CD14-positive monocyte (primary cell): ENCODE measurements around the gene DNAL1. TPM values are rescaled to one million over a fixed set of nuclear protein-coding genes. Genes with fewer than 3 reads are reported as not detected.
A peak's percentile ranks its signal among the peaks of the same experiment; 100 is the strongest.

Experiments
- DNase-seq, 3 donors: peaks; one replicate each; pipeline ENCODE4 v3.0.0-alpha.2; 2011 to 2022
- H2AFZ ChIP-seq: 2 replicates; pipeline ENCODE4 v1.6.0; 2012; ENCODE audit warnings: mild to moderate bottlenecking, low read depth, low read length, inconsistent platforms; ENCODE audit not compliant: insufficient read depth, poor library complexity, severe bottlenecking
- H3K27ac ChIP-seq, 2 donors: 1 replicate in 1 of 2; 2 replicates in 1 of 2; pipeline ENCODE4 v1.5.1; 2012 to 2013; ENCODE audit warnings: low read length in 2 of 2, control low read depth in 1 of 2, inconsistent platforms in 1 of 2, low read depth in 1 of 2, mild to moderate bottlenecking in 1 of 2
- H3K27me3 ChIP-seq, 2 donors: one replicate each; pipeline versions ENCODE4 v1.6.0 to v1.6.1; 2011 to 2013; ENCODE audit warnings: low read length in 2 of 2; ENCODE audit not compliant: control insufficient read depth in 2 of 2, insufficient read depth in 2 of 2
- H3K36me3 ChIP-seq, 2 donors: replicated peaks in 1 of 2; 1 replicate in 1 of 2; 2 replicates in 1 of 2; pipeline versions ENCODE4 v1.5.1 to v1.6.1; 2012 to 2013; ENCODE audit warnings: low read length in 2 of 2, control low read depth in 1 of 2, inconsistent platforms in 1 of 2, mild to moderate bottlenecking in 1 of 2; ENCODE audit not compliant: insufficient read depth in 2 of 2, control insufficient read depth in 1 of 2
- H3K4me1 ChIP-seq, 2 donors: 1 replicate in 1 of 2; 2 replicates in 1 of 2; pipeline versions ENCODE4 v1.5.1 to v1.6.1; 2012 to 2013; ENCODE audit warnings: low read length in 2 of 2, control low read depth in 1 of 2, inconsistent platforms in 1 of 2, mild to moderate bottlenecking in 1 of 2, moderate library complexity in 1 of 2; ENCODE audit not compliant: insufficient read depth in 2 of 2, control insufficient read depth in 1 of 2
- H3K4me2 ChIP-seq: replicated peaks from 2 replicates; pipeline ENCODE3; 2012; ENCODE audit warnings: low read length, moderate library complexity, mild to moderate bottlenecking; ENCODE audit not compliant: poor library complexity, severe bottlenecking; ENCODE audit errors: extremely low read depth
- H3K4me3 ChIP-seq, 3 experiments: fragments of 200-600 bp in 1 of 3; sonication (generic) in 1 of 3; replicated peaks in 1 of 3; 1 replicate in 2 of 3; 2 replicates in 1 of 3; pipeline ENCODE4 v1.5.1; 2011 to 2013; ENCODE audit warnings: low read length in 3 of 3, mild to moderate bottlenecking in 3 of 3, control low read depth in 2 of 3, low read depth in 2 of 3, inconsistent platforms in 1 of 3, moderate library complexity in 1 of 3
- H3K79me2 ChIP-seq: 2 replicates; pipeline ENCODE4 v1.6.0; 2012; ENCODE audit warnings: mild to moderate bottlenecking, control low read depth, inconsistent platforms, low read length, moderate library complexity; ENCODE audit not compliant: insufficient read depth
- H3K9ac ChIP-seq: 2 replicates; pipeline ENCODE4 v1.6.0; 2017; ENCODE audit warnings: low read length, mild to moderate bottlenecking; ENCODE audit not compliant: insufficient read depth, poor library complexity, severe bottlenecking
- H3K9me3 ChIP-seq, 2 donors: replicated peaks in 1 of 2; 1 replicate in 1 of 2; 2 replicates in 1 of 2; pipeline versions ENCODE4 v1.5.1 to v1.6.1; 2012 to 2013; ENCODE audit warnings: low read length in 2 of 2, control low read depth in 1 of 2; ENCODE audit not compliant: control insufficient read depth in 1 of 2, insufficient read depth in 1 of 2
- H4K20me1 ChIP-seq: 2 replicates; pipeline ENCODE4 v1.6.0; 2012; ENCODE audit warnings: mild to moderate bottlenecking, low read length, control low read depth, moderate library complexity; ENCODE audit not compliant: insufficient read depth
- H3K27ac Mint-ChIP-seq, 7 donors: one replicate each; pipeline ENCODE4 v1.8.0; 2020; ENCODE audit warnings: mild to moderate bottlenecking in 7 of 7, mixed read lengths in 7 of 7, moderate library complexity in 6 of 7, inconsistent platforms in 2 of 7
- H3K27me3 Mint-ChIP-seq, 3 donors: one replicate each; pipeline ENCODE4 v1.8.0; 2021 to 2022; ENCODE audit warnings: low read depth in 3 of 3, mild to moderate bottlenecking in 3 of 3, mixed read lengths in 3 of 3, moderate library complexity in 3 of 3, inconsistent platforms in 1 of 3
- H3K36me3 Mint-ChIP-seq, 2 donors: one replicate each; pipeline ENCODE4 v1.8.0; 2020; ENCODE audit warnings: mixed read lengths in 2 of 2, inconsistent platforms in 1 of 2, mild to moderate bottlenecking in 1 of 2
- H3K4me1 Mint-ChIP-seq: one replicate; pipeline ENCODE4 v1.8.0; 2020; ENCODE audit warnings: mild to moderate bottlenecking, mixed read lengths
- H3K4me3 Mint-ChIP-seq, 2 donors: one replicate each; pipeline ENCODE4 v1.8.0; 2020; ENCODE audit warnings: mild to moderate bottlenecking in 2 of 2, mixed read lengths in 2 of 2, moderate library complexity in 1 of 2
- H3K9me3 Mint-ChIP-seq, 7 donors: one replicate each; pipeline ENCODE4 v1.8.0; 2020 to 2022; ENCODE audit warnings: mixed read lengths in 7 of 7, mild to moderate bottlenecking in 6 of 7, moderate library complexity in 6 of 7, inconsistent platforms in 2 of 7
- CTCF ChIP-seq: fragments of 200-600 bp; IDR thresholded peaks from one replicate; pipeline ENCODE4 v1.8.0; 2022; ENCODE audit warnings: antibody characterized with exemption, mild to moderate bottlenecking
- WGBS: methylation state at CpG from one replicate; pipeline ENCODE4 v1.1.5; 2013; ENCODE audit warnings: missing lambda C conversion rate; ENCODE audit not compliant: insufficient coverage; 5-methylcytosine and 5-hydroxymethylcytosine counted together
- intact Hi-C, 2 donors: fragments of 100-400 bp; cut with micrococcal nuclease; formaldehyde crosslinking; loops; one replicate each; pipeline versions ENCODE4 v1.15.0 to v1.15.1; 2023
- polyA plus RNA-seq, 3 donors: library from polyadenylated mRNA; depleted of rRNA in 1 of 3; unstranded in 2 of 3; stranded (reverse) in 1 of 3; fragments of 300-500 nt in 2 of 3; fragments of >200 nt in 1 of 3; fragmentation: Illumina TruSeq in 2 of 3; gene quantifications; 1 replicate in 2 of 3; 2 replicates in 1 of 3; pipeline ENCODE4 v1.2.3, GENCODE V29; 2012 to 2021

DNAL1 gene
- polyA plus RNA-seq, 3 donors = 0.68 to 3.4 (median 2.0) TPM

- H3K9me3 ChIP-seq = no peaks in the 10 kb centered on the region
- H3K36me3 Mint-ChIP-seq = no peaks in the 10 kb centered on the region
- no peaks in the 10 kb centered on the region for H3K27me3 ChIP-seq
- 53% methylated on average over 4 of the region's 4 CpGs for WGBS
- H3K79me2 ChIP-seq = no peaks in the 10 kb centered on the region
- H3K27me3 Mint-ChIP-seq = peaks cover 0 to 3% (median 0%) of the 10 kb centered on the region in 3 donors
- H3K4me3 ChIP-seq = no peak overlapping the region
- no peak overlapping the region for H3K27ac Mint-ChIP-seq
- H3K4me3 Mint-ChIP-seq = no peak overlapping the region
- DNase-seq = no peak
- H3K36me3 ChIP-seq = no peaks in the 10 kb centered on the region
- no peaks in the 10 kb centered on the region for H3K4me1 ChIP-seq
- H4K20me1 ChIP-seq = no peaks in the 10 kb centered on the region
- H3K9ac ChIP-seq = no peak overlapping the region
- intact Hi-C loops = no loop called here
- H3K9me3 Mint-ChIP-seq = peaks cover 0 to 12% (median 3%) of the 10 kb centered on the region in 7 donors
- no peak overlapping the region for H2AFZ ChIP-seq
- no peak overlapping the region for H3K4me2 ChIP-seq
- no peak overlapping the region for H3K27ac ChIP-seq
- H3K4me1 Mint-ChIP-seq = peaks cover 9% of the 10 kb centered on the region
- TF ChIP-seq CTCF = no peak
Measured at GRCh38 chr14:73623504-73624054, 21.2 kb upstream of the DNAL1 start.

GRCh38 chr14:73625706-73626105 lies 19.1 kb upstream of the DNAL1 start:
- H3K4me2 ChIP-seq = no peak overlapping the region

More at GRCh38 chr14:73625706-73626105, 19.1 kb upstream of the DNAL1 start:
- Histone ChIP-seq H3K9ac (no peak overlapping the region), H3K4me1 (no peaks in the 10 kb centered on the region), H3K27ac (no peak overlapping the region), H3K9me3 (no peaks in the 10 kb centered on the region), H3K79me2 (no peaks in the 10 kb centered on the region), H2AFZ (no peak overlapping the region), H4K20me1 (no peaks in the 10 kb centered on the region), H3K27me3 (no peaks in the 10 kb centered on the region), H3K36me3 (no peaks in the 10 kb centered on the region), H3K4me3 (no peak overlapping the region)
- no peak for TF ChIP-seq CTCF
- Mint-ChIP-seq H3K27me3 (peaks cover 0 to 3% (median 0%) of the 10 kb centered on the region in 3 donors), H3K9me3 (peaks cover 0 to 12% (median 3%) of the 10 kb centered on the region in 7 donors), H3K27ac (peak overlapping the region in 1 of 7 donors; percentile 26), H3K4me3 (no peak overlapping the region), H3K36me3 (no peaks in the 10 kb centered on the region), H3K4me1 (peaks cover 9% of the 10 kb centered on the region)
- no CpG with 5 or more reads among the region's 1 CpG for WGBS
- intact Hi-C loops = no loop called here
- no peak for DNase-seq
